Activated CD4-positive, alpha-beta T cell treated with anti-CD3 and anti-CD28 coated beads for 4 hours (primary cell): ENCODE results near the gene PUM2.
"Not testable (repeated sequence)": the region's sequence is repeated elsewhere in the genome, so short reads cannot be mapped to it uniquely, and the experiment has no call there.

Experiments
- DNase-seq, 2 donors: peaks; one replicate each; pipeline ENCODE4 v3.0.0-alpha.2; 2020

The PUM2 gene

DNA sequence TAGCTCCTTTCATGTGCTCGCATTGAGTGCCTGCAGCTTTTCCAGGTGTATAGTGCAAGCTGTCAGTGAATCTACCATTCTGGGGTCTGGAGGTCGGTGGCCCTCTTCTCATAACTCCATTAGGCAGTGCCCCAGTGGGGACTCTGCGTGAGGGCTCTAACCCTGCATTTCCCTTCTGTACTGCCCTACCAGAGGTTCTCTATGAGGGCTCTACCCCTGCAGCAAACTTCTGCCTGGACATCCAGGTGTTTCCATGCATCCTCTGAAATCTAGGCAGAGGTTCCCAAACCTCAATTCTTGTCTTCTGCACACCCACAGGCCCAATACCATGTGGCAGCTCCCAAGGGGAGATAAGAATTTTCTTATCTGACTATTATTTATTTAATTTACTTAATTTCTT is 17.3 kb upstream of the PUM2 start:
- DNase-seq, result not testable (repeated sequence)

- DNase-seq, result no peak
Observed at GRCh38 chr2:20366672-20367116, 16.1 kb upstream of the PUM2 start.

- peak in 1 of 2 donors; percentile 3 for DNase-seq
Observed at GRCh38 chr2:20365249-20365817, 14.7 kb upstream of the PUM2 start.

DNA sequence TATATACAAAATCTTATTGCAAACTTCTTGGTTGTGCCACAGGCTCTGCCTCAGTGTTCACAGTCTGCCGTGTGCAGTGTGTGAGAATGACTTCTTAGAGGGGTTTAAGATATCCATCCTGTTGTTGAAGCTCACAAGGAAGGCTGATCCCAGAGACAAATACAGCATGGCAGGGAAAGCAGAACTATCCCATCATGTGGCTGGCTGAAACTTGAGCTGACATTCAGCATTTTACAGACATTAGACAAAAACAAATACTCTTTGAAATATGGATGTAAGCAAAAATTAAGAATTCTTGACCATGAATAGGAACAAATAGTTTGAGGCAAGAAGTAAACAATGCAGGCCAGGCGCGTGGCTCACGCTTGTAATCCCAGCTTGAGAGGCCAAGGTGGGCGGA is 12.9 kb upstream of the PUM2 start:
- DNase-seq, result no peak

DNA sequence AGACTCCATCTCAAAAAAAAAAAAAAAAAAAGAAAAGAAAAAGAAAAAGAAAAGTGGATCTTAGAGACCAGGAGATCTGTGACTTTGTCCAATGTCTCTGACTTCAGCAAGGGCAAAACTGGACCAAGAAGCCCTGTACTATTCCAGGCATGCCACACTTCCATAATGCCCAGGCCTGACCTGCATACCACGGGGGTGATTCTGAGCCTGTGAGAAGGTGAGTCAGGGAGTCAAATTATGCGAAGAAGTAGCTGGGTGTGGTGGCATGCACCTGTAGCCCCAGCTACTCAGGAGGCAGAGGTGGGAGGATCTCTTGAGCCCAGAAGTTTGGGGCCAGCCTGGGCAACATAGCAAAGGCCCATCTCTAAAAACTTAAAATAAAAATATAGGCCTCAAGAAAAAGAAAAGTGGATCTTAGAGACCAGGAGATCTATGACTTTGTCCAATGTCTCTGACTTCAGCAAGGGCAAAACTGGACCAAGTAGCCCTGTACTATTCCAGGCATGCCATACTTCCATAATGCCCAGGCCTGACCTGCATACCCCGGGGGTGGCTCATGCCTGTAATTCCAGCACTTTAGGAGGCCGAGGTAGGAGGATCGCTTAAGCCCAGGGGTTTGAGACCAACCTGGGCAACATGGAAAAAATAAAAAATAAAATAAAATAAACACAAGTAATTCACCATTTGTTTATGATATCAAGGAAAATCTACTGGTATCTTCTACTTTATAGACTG is 12.2 kb upstream of the PUM2 start:
- DNase-seq, result no peak

GRCh38 chr2:20361893-20362292 is 11.2 kb upstream of the PUM2 start:
- DNase-seq, result no peak

DNA sequence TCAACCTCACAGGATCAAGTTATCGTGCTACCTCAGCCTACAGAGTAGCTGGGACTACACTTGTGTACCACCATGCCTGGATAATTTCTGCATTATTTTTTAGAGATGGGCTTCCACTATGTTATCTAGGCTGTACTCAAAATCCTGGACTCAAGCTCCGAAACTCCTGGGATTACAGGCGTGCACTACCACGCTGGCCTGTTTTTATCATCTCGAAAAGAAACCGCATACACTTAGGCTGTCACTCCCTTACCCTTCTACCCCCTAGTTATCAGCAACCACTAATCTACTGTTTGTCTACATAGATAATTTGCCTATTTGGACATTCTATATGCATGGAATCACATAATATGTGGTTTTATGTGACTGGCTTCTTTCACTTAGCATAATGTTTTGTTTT is 8.5 kb upstream of the PUM2 start:
- no peak for DNase-seq

GRCh38 chr2:20357638-20358389 is 7.2 kb upstream of the PUM2 start:
- DNase-seq, result no peak

- DNase-seq, result no peak
Observed at GRCh38 chr2:20356042-20356441, 5.4 kb upstream of the PUM2 start.

GRCh38 chr2:20355131-20355530 is 4.5 kb upstream of the PUM2 start:
- DNase-seq, result no peak

GRCh38 chr2:20353241-20353992 is 2.8 kb upstream of the PUM2 start:
- no peak for DNase-seq

- DNase-seq, result no peak
Observed at GRCh38 chr2:20352581-20353216, 2.1 kb upstream of the PUM2 start.

DNA sequence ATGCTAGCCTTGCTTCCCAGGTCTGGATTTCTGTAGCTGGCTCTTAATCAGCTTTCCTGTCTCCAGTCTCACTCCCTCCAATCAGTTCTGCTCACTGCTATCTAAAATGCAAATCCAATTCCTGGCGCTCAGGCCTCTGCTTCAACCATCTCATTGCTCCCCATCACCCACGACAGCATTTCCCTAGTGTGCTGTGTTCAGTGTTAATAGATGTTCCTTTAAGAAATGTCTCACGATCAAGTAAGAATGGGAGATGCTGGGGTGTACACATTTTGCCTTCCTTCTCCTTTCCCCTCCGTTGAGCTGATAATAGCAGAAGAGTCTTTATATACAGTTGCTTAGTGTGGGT is 1.6 kb upstream of the PUM2 start:
- DNase-seq, result no peak

DNA sequence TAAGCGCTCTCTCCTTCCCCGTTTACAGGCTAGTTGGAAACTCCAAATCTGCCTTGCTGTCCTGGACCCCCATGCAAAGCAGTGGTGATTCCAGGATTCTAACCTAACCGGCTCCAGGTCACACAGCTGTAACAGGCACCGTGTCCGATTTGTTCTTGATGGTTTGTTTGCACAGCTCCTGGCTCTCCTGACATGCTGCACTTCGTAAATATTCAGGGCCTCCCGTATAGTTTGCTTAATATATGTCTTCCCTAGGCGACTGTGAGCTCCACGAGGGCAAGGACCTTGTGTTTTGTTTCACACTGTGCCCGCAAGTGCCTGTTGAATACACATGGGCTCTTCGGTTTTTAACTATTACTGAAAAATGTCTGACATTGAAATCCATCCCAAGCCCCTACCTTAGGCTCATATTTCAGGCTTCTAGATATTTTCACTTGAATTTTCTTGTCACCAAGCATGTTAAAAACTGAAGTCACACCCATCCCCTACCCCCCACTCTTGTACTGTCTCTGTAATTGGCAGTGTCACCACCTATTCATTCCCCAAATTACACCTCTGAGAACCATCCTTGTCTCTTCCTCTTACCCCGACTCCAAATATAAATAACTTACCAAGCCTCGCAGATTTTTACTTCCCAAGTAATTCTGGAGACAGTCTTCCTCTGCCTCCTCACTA is 1.0 kb upstream of the PUM2 start:
- no peak for DNase-seq

- DNase-seq, result peak; percentile 55 to 56
Observed at GRCh38 chr2:20350041-20350712, 467 bp downstream of the PUM2 start.

GRCh38 chr2:20349513-20349921 is 1.1 kb downstream of the PUM2 start:
- DNase-seq, result no peak

GRCh38 chr2:20348542-20348941 is 2.1 kb downstream of the PUM2 start:
- no peak for DNase-seq

GRCh38 chr2:20346565-20347381 is 3.9 kb downstream of the PUM2 start:
- DNase-seq, result no peak

DNA sequence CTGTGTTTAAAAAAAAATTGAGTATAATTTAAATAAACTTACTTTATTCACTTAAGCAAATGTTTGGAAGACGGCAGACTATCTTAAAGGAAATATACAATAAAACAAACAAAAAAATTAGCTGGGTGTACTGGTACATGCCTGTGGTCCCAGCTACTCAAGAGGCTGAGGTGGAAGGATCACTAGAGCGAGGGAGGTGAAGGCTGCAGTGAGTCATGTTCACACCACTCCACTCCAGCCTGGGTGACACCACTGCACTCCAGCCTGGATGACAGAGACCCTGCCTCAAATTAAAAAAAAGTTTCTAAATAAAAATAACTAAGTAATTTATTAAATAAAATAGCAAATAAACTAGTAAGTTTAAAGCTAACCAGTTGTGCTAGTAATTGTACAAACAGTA is 7.5 kb downstream of the PUM2 start:
- DNase-seq, result peak in 1 of 2 donors; percentile 8

GRCh38 chr2:20339012-20339411 is 11.6 kb downstream of the PUM2 start:
- no peak for DNase-seq
